ENCODE data around the gene HMGCS2.

HMGCS2 gene

DNA sequence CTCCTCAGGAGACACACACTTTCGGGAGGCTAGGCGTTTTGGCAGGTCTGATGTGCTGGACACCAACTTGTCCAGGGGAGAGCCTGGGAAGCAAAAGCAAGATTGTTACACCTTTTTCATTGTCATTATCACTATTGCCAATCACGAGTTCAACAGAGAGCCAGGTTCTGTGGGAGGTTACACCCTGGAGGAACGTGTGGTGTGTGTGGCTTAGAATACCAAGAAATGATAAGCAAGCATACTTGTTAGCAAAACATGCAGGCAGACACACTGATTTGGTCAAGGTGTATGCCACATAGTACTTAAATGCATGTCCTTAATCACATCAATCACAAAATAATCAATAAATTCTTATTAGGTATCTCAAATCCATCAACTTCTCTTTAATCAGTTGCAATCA is 16.1 kb downstream of the HMGCS2 start:
- no peak for DNase-seq

DNA sequence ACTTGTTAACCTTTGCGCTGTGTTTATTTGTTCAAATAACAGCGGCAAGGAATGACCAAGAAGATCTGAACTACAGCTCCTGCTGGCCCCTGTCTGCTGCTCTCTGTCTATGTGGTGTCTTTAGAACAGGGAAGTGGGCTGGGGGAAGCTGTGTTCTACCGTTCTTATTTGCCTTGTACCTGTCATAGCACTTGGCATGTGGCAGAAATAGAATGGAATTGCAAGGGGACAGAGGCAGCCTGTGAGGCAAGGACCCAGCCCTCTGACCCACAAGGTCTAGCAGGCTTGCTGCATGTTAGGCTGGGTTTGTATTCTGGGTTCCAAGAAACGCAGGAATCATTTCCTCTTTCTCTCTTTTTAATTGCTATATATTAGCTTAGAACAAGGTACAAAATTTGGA is 20.7 kb downstream of the HMGCS2 start:
- no peak for DNase-seq

- DNase-seq = no peak
These were observed 21.3 kb downstream of the HMGCS2 start for GRCh38 chr1:119747451-119747850.

DNA sequence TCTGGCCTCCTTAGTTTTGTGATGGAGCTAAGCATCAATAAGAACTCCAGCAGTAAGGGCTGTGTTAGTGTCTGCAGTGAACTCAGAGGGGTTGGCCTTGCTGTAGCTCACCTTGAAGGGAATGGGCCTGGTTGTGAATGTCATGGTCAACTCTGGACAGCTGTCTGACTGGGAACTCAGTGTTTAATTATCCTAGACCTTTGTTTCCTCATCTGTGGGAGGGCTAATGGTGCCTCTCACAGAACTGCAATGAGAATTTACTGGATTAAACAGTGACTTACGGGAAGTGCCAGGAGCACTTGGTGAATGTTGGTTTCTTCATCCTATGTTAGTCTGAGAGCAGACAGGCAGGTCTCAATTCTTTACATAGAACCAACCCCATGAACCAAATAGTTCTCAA is 23.7 kb downstream of the HMGCS2 start:
- DNase-seq = no peak

DNA sequence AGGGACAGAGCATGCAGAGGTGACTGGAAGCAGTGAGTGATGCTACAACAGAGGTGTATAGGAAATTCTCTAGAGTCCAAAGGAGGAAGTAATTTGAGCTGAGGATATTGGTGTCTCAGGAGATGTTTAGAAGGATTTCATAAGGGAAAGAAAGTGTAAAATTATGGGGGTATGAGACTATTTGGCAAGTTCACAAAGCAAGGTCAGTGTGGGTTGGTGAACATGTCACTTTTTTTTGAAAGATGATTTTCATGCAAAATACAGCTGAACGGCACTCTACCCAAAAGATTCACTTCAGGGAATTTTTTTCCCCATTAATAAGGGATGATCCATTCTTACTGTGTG is 24.1 kb downstream of the HMGCS2 start:
- no peak for DNase-seq

DNA sequence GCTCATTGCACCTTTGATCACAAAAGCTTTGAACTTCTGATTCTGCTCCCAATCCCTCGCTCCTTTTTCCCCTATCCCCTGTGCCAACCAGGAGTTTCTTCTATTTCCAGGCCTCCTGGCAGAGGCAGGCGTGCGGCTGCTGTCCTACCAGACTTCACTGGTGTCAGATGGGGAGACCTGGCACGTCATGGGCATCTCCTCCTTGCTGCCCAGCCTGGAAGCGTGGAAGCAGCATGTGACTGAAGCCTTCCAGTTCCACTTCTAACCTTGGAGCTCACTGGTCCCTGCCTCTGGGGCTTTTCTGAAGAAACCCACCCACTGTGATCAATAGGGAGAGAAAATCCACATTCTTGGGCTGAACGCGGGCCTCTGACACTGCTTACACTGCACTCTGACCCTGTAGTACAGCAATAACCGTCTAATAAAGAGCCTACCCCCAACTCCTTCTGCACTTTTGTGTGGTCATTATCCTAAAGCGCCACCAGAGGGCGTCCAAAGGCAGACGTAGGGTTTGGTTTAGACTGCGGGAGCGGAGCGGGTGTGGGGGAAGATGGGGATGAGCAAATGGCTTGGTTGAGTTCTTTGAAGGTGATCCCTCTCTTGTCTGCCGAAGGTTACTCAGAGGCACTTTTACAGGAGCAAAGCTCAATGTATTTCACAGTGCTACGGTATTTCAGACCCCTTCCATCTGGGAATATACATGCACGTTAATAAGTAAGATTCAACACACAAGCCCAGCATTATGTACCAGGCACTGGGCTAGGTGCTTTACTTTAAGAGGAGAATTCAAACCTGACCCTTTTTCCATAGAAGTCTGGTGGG is 24.7 kb downstream of the HMGCS2 start:
- peak; percentile 39 for DNase-seq

DNA sequence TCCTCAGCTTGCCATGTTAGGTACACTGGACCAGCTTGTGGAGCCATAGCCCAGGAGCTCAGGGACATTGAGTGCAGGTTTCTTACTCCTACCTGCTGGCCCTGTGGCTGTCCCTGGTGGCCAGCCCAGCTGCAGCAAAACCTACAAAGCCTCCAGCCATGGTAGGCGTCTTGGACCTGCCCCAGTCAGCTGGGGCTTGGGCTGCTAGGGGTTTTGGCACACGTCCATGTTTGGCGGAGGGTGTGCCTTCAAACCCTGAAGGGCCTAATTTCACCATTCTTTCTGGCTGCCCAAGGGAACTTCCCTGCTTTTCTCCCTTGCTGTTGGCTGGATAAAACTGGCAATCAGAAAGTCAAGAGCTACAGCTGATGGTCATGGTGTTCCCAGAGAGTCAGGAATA is 25.4 kb downstream of the HMGCS2 start:
- no peak for DNase-seq

GRCh38 chr1:119742677-119743076 is 26.0 kb downstream of the HMGCS2 start:
- DNase-seq = no peak

DNA sequence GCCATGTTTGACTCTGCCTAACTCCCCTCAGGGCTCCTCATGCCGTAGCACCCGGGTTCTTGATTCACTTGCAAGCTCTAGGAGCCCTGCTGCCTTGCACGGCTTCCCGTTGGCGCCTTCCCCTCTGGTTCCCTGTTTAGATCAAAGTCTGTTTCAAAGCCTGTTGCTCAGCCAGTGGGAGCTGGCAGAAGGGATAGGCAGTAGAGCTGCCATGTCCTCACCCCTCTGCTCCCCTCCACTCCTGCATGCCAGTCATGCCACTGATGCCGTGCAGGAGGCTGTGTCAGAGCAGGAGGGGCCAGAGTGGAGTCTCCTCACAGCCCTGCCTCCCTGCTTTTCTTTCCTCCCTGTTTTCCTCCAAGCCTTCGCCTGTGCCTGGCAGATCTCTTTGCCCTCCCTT is 26.5 kb downstream of the HMGCS2 start:
- DNase-seq = no peak

- DNase-seq = no peak
These were observed 27.6 kb downstream of the HMGCS2 start for GRCh38 chr1:119740896-119741780.

- DNase-seq = no peak
These were observed 28.4 kb downstream of the HMGCS2 start for GRCh38 chr1:119740261-119740660.

GRCh38 chr1:119739150-119739549 is 29.6 kb downstream of the HMGCS2 start:
- DNase-seq = no peak

DNA sequence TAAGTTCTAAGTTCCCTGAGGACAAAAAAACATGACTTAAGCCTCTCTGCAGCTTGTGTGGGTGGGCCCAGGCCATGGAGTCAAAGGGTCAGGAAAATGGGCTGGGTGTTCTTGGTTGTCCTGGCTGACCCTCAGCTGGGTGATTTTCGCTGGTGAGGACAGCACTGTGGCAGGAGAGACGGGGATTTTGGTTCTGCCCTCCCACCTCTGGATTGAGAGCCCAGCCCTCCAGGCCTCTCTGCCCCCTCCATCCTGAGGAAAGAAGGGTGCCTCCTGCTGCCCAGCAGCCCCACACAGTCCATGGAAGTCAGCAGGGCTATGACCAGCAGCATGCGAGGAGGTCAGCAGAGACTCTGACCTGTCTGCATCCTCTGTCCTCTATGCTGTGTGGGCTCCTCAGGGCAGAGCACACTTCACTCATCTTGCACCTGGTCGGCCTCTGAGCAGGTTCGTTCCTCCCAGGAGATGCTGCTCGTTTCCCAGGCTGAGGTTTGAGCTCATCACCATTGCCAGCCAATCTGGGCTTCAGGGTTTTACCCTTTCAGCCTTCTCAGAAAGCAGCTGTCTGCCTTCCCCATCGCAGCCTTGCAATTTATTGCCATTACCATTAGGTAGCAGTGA is 30.5 kb downstream of the HMGCS2 start:
- DNase-seq = no peak

DNA sequence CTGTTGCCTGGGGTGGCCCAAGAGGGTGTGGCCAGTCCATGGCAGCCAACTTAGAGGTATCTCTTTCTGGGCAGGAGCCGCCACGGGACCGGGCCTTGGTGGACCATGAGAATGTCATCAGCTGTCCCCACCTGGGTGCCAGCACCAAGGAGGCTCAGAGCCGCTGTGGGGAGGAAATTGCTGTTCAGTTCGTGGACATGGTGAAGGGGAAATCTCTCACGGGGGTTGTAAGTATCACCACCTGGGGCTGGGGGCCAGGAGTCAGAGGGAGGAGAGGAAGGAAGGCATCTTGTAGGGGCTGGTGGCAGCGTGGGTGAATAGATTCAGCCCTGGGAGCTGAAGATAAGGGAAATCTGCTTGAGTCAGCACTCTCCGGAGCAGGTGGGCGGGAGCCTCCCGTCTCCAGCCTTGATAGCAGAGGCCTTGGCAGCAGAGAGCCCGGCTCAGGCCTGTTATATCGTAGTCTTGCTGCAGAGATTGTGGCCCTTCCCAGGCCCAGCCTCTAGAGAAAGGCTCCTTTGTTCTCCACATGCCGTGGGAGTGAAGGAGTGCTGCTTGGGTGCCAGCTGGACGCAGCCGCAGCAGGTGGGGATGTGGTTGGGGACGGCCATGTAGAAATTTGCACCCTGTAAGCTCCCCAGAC is 31.5 kb downstream of the HMGCS2 start:
- peak; percentile 8 for DNase-seq

DNA sequence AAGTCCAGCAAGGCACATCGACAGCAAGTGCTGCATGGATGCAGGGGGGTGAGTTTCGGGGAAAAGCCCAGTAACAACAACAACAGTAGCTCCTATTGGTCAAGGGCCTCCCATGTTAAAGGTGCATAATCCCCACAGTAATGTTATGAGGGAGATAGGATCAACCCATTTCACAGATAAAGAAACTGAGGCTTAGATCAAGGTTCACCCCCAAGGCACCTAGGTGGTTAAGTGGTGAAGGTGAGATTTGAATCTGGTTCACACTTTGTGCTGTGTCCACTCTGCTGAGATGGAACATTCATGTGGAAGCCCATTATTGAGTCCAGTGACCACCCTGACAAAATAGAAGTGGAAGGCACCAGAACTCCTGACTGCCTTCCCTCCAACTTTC is 32.1 kb downstream of the HMGCS2 start:
- DNase-seq = no peak

DNA sequence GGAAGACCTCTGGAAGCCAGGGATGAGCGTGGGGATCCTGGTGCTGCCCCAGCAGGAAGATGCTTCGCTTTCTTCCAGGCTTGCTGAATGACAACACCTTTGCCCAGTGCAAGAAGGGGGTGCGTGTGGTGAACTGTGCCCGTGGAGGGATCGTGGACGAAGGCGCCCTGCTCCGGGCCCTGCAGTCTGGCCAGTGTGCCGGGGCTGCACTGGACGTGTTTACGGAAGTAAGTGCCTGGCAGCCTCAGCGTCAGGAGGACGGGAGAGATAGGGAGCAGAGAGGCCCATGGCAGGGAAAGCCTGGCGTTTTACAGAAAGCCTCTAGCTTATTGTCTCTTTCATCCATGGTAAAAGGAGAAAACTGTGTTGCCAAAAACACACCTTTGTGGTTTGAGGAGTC is 33.5 kb downstream of the HMGCS2 start:
- DNase-seq = no peak

DNA sequence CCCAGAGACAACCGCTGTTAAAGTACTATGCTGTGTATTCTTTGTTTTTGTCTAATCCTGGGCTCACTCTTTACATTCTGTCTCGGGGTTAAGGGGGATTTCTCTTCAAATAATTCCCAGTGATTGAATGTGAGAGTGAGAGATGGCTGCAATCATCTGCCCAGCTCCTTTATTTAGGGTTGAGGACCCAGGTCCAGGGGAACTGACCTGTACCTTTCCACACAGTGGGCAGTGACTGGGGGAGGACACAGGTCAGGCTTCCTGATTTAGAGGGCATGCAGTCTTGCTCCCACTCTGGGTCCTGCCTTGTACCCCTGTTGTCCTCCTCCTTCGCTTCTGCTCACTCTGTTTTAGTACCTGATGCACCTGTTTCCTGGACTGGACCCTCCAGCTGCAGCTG is 35.0 kb downstream of the HMGCS2 start:
- no peak for DNase-seq

GRCh38 chr1:119732465-119733168 is 36.1 kb downstream of the HMGCS2 start:
- DNase-seq = no peak

DNA sequence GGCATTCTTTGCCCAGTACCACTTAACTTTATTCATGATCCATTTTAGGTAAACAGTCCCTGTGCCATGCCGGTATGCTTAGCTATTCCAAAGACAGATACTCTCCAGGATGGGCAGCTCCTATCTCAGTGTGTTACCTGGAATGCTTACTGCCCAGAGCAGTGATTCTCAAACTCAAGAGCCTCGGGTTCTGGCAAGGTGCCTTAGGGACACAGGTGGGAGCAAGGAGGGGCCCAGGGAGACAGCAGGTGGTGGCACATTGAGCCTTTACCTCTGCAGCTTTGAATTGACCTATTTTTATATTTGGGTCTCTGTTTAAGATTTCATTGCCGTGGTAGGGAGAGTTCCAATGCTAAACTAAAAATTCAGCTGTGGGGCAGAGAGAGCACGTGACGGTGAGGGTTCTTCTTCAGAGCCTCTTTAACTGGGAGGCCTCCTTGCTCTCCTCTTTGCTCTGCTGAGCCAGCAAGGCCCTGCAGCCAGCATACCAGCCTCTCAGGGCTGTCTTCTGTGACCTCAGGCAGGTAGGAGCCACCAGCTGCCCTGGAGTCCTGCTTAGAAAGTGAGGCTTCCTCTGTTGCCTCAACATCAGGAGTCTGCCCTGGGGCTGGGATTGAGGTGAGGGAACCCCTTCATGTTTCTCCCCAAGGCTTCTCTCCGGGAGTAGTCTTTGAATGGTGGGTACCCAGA is 36.8 kb downstream of the HMGCS2 start:
- DNase-seq = no peak

DNA sequence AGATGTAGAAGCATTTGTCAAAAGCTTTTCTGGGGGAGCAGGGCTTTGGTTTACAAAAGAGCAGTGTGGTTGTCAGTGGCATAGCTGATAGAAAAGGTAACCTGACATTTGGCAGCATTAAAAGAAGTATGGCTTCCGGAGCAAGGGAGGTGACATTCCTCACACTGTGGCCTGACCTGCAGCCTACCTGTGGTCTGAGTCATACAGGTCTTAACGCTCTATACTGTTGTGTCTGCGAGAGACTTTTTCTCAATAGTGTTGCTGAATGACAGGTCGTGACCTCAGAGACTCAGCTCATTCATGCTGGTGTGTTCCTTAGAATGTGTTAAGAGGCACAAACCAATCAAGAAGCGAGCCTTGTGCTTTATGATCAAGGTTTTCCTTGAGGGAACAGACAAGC is 37.6 kb downstream of the HMGCS2 start:
- DNase-seq = no peak

DNA sequence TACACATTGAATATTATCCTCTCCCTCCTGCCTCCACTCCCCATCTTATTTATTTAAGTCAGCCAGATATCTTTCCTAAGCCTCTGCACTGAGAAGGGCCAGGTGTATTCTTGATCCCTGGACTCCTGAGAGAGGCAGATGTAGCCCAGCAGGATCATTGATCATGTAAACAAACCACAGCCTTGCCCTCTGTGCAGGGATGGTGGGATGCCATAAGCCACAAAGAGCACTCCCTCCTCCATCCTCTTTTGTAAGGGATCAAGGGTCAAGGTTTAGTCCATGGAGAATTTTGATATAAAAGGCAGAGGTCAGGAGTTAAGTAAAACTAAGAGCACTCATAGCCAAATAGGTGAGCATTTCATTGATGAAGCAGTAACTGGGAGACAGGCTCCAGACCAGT is 39.7 kb downstream of the HMGCS2 start:
- no peak for DNase-seq

GRCh38 chr1:119727991-119728390 is 40.7 kb downstream of the HMGCS2 start:
- no peak for DNase-seq

All from DMS79 treated with DMSO at 0.1 percent for 48 hours (cell line).